ENCODE measurements around the gene GNAS-AS1. TPM values are rescaled to one million over a fixed set of nuclear protein-coding genes. Genes with fewer than 3 reads are reported as not detected.
A peak's percentile ranks its signal among the peaks of the same experiment; 100 is the strongest.

Gene GNAS-AS1
- total and polyA plus RNA-seq, 2 donors (not counting 1 experiment from before 2014, with no cell fraction given): 0.28 to 0.33 TPM

- Histone ChIP-seq H3K27ac (ENCODE audit: insufficient read depth, low read length) (no peak overlapping the region), H3K27me3 (ENCODE audit: control insufficient read depth, insufficient read depth, low read length) (peaks cover 40% of the 10 kb centered on the region), H3K4me2 (ENCODE audit: extremely low read depth, insufficient read depth, low read length) (peak overlapping the region; percentile 5), H2AFZ (ENCODE audit: low read length) (no peak overlapping the region), H3K79me2 (ENCODE audit: control insufficient read depth, insufficient read depth, low read length) (no peaks in the 10 kb centered on the region), H3K4me1 (ENCODE audit: control insufficient read depth, extremely low read depth, insufficient read depth, low read length) (no peaks in the 10 kb centered on the region), H3K9me3 (ENCODE audit: control insufficient read depth, insufficient read depth, low read depth, low read length) (no peaks in the 10 kb centered on the region), H4K20me1 (ENCODE audit: control insufficient read depth, extremely low read depth, insufficient read depth, low read length) (no peaks in the 10 kb centered on the region), H3K36me3 (ENCODE audit: control insufficient read depth, insufficient read depth, low read length) (no peaks in the 10 kb centered on the region), H3K4me3 (replicated peaks in 1 of 4; ENCODE audit: control extremely low read depth in 1 of 4, insufficient read depth in 1 of 4, low read depth in 3 of 4, low read length in 4 of 4) (no peak overlapping the region), H3K9ac (ENCODE audit: insufficient read depth, low read length) (no peak overlapping the region)
- no peak for DNase-seq (ENCODE audit: low read depth in 2 of 2)
- TF ChIP-seq, protein P1, sequence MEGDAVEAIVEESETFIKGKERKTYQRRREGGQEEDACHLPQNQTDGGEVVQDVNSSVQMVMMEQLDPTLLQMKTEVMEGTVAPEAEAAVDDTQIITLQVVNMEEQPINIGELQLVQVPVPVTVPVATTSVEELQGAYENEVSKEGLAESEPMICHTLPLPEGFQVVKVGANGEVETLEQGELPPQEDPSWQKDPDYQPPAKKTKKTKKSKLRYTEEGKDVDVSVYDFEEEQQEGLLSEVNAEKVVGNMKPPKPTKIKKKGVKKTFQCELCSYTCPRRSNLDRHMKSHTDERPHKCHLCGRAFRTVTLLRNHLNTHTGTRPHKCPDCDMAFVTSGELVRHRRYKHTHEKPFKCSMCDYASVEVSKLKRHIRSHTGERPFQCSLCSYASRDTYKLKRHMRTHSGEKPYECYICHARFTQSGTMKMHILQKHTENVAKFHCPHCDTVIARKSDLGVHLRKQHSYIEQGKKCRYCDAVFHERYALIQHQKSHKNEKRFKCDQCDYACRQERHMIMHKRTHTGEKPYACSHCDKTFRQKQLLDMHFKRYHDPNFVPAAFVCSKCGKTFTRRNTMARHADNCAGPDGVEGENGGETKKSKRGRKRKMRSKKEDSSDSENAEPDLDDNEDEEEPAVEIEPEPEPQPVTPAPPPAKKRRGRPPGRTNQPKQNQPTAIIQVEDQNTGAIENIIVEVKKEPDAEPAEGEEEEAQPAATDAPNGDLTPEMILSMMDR (conservative IDR thresholded peaks at IDR 0.05 in 1 of 2, IDR thresholded peaks at IDR 0.05 in 1 of 2; ENCODE audit: low read depth in 1 of 2, low read length in 2 of 2): no peak
- peak; percentile 67 for TF ChIP-seq EZH2 (IDR thresholded peaks at IDR 0.05; ENCODE audit: low read length, missing control alignments)
Observed at GRCh38 chr20:58855506-58856389, 5.0 kb upstream of the GNAS-AS1 start.

GRCh38 chr20:58854638-58855471, 4.2 kb upstream of the GNAS-AS1 start:
- no peaks in the 10 kb centered on the region for H3K9me3 ChIP-seq (ENCODE audit: control insufficient read depth, insufficient read depth, low read depth, low read length)
- H3K27me3 ChIP-seq (ENCODE audit: control insufficient read depth, insufficient read depth, low read length): peaks cover 40% of the 10 kb centered on the region
- no peak overlapping the region for H3K9ac ChIP-seq (ENCODE audit: insufficient read depth, low read length)
- no peaks in the 10 kb centered on the region for H3K4me1 ChIP-seq (ENCODE audit: control insufficient read depth, extremely low read depth, insufficient read depth, low read length)
- no peak for DNase-seq (ENCODE audit: low read depth in 2 of 2)
- H3K4me2 ChIP-seq (ENCODE audit: extremely low read depth, insufficient read depth, low read length): no peak overlapping the region
- no peaks in the 10 kb centered on the region for H3K36me3 ChIP-seq (ENCODE audit: control insufficient read depth, insufficient read depth, low read length)
- H4K20me1 ChIP-seq (ENCODE audit: control insufficient read depth, extremely low read depth, insufficient read depth, low read length): no peaks in the 10 kb centered on the region
- H3K79me2 ChIP-seq (ENCODE audit: control insufficient read depth, insufficient read depth, low read length): no peaks in the 10 kb centered on the region
- TF ChIP-seq EZH2 (IDR thresholded peaks at IDR 0.05; ENCODE audit: low read length, missing control alignments): peak; percentile 63
- TF ChIP-seq, protein P1 (conservative IDR thresholded peaks at IDR 0.05 in 1 of 2, IDR thresholded peaks at IDR 0.05 in 1 of 2; ENCODE audit: low read depth in 1 of 2, low read length in 2 of 2): no peak
- H3K4me3 ChIP-seq (replicated peaks in 1 of 4; ENCODE audit: control extremely low read depth in 1 of 4, insufficient read depth in 1 of 4, low read depth in 3 of 4, low read length in 4 of 4): peak overlapping the region in 1 of 4 experiments; percentile 27
- H2AFZ ChIP-seq (ENCODE audit: low read length): no peak overlapping the region
- no peak overlapping the region for H3K27ac ChIP-seq (ENCODE audit: insufficient read depth, low read length)
